ENCODE results near the gene RFPL1.

DNA sequence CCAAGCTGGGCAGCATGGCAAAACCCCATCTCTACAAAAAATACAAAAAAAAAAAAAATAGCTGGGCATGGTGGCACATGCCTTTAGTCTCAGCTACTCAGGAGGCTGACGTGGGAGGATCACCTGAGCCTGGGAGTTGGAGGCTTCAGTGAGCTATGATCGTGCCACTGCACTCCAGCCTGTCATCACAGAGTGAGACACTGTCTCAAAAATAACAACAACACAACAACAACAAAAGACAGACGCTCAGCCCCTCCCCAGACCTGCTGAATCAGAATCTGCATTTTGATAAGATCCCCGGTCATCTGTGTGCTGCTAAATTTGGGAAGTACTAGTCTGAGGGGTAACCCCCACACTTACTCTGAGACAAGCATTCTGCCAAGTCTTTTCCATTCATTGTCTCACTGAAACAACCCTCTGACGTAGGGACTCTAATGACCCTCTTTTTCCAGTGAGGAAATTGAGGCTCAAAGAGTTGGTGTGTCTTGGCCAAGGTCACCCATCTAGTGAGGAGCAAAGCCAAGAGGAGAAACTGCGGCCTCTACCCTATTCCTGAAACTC lies 49.1 kb downstream of the RFPL1 start:
- TF ChIP-seq, protein P1, sequence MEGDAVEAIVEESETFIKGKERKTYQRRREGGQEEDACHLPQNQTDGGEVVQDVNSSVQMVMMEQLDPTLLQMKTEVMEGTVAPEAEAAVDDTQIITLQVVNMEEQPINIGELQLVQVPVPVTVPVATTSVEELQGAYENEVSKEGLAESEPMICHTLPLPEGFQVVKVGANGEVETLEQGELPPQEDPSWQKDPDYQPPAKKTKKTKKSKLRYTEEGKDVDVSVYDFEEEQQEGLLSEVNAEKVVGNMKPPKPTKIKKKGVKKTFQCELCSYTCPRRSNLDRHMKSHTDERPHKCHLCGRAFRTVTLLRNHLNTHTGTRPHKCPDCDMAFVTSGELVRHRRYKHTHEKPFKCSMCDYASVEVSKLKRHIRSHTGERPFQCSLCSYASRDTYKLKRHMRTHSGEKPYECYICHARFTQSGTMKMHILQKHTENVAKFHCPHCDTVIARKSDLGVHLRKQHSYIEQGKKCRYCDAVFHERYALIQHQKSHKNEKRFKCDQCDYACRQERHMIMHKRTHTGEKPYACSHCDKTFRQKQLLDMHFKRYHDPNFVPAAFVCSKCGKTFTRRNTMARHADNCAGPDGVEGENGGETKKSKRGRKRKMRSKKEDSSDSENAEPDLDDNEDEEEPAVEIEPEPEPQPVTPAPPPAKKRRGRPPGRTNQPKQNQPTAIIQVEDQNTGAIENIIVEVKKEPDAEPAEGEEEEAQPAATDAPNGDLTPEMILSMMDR (IDR thresholded peaks at IDR 0.05), result no peak
- TF ChIP-seq POLR2A (IDR thresholded peaks at IDR 0.05) (no peak), EP300 (IDR thresholded peaks at IDR 0.05) (no peak), POLR2AphosphoS5 (IDR thresholded peaks at IDR 0.05) (no peak)

Measured in upper lobe of left lung (tissue), 4 donors.